H54 (cell line): ENCODE data around the gene TRAF3IP3.

Source experiments
- DNase-seq: peaks from one replicate; pipeline ENCODE4 v3.0.0; 2011; ENCODE audit warnings: low spot score, mixed read lengths; ENCODE audit not compliant: insufficient read length
- FAIRE-seq: peaks from 3 replicates; lab custom pipeline; 2011; peaks lifted over from hg19 to GRCh38; lab: Jason Lieb, UNC
- POLR2A ChIP-seq: IDR thresholded peaks from 2 replicates; pipeline ENCODE4 v1.6.1; 2011; ENCODE audit warnings: low read depth, mild to moderate bottlenecking, low read length

Gene TRAF3IP3

GRCh38 chr1:209803568-209803967 lies 47.7 kb downstream of the TRAF3IP3 start:
- no peak for FAIRE-seq

GRCh38 chr1:209805341-209805781 lies 49.5 kb downstream of the TRAF3IP3 start:
- FAIRE-seq (no peak), DNase-seq (no peak)
- TF ChIP-seq POLR2A: no peak

More at GRCh38 chr1:209803568-209803967, 47.7 kb downstream of the TRAF3IP3 start:
- TF ChIP-seq POLR2A: no peak
- DNase-seq: no peak

GRCh38 chr1:209805875-209806760 lies 50.3 kb downstream of the TRAF3IP3 start, which contains the start of gene IRF6:
TSS of gene IRF6 (minus strand) at chr1:209806142. CDS start at chr1:209801413, 4,729 bp downstream.
- FAIRE-seq (no peak), DNase-seq (no peak)
- TF ChIP-seq POLR2A: no peak

GRCh38 chr1:209807509-209807908 lies 51.7 kb downstream of the TRAF3IP3 start:
- no peak for DNase-seq
- FAIRE-seq: no peak
- no peak for TF ChIP-seq POLR2A

GRCh38 chr1:209808059-209808581 lies 52.3 kb downstream of the TRAF3IP3 start:
- no peak for TF ChIP-seq POLR2A
- FAIRE-seq: peak; percentile 77
- DNase-seq: peak; percentile 84

GRCh38 chr1:209809611-209810010 lies 53.8 kb downstream of the TRAF3IP3 start:
- FAIRE-seq (no peak), DNase-seq (no peak)
- no peak for TF ChIP-seq POLR2A

- DNase-seq: no peak
- TF ChIP-seq POLR2A: no peak
- no peak for FAIRE-seq
These were observed 54.9 kb downstream of the TRAF3IP3 start for GRCh38 chr1:209810783-209811182.

GRCh38 chr1:209813902-209814301 lies 58.0 kb downstream of the TRAF3IP3 start:
- TF ChIP-seq POLR2A: no peak
- FAIRE-seq (no peak), DNase-seq (no peak)

GRCh38 chr1:209815490-209815889 lies 59.6 kb downstream of the TRAF3IP3 start:
- FAIRE-seq (no peak), DNase-seq (no peak)
- no peak for TF ChIP-seq POLR2A

GRCh38 chr1:209815931-209816341 lies 60.1 kb downstream of the TRAF3IP3 start:
- DNase-seq (no peak), FAIRE-seq (no peak)
- TF ChIP-seq POLR2A: no peak

GRCh38 chr1:209816923-209817322 lies 61.1 kb downstream of the TRAF3IP3 start:
- FAIRE-seq: no peak
- TF ChIP-seq POLR2A: no peak
- DNase-seq: no peak

GRCh38 chr1:209817691-209818090 lies 61.8 kb downstream of the TRAF3IP3 start:
- no peak for TF ChIP-seq POLR2A
- FAIRE-seq (no peak), DNase-seq (no peak)

- DNase-seq (no peak), FAIRE-seq (no peak)
- TF ChIP-seq POLR2A: no peak
These were observed 63.2 kb downstream of the TRAF3IP3 start for GRCh38 chr1:209819058-209819457.

- DNase-seq (no peak), FAIRE-seq (no peak)
- no peak for TF ChIP-seq POLR2A
These were observed 65.1 kb downstream of the TRAF3IP3 start for GRCh38 chr1:209820986-209821385.
